IPS-20b (cell line): Measurements from ENCODE around the gene CSN1S1.

Source experiments
- H3K27ac ChIP-seq: one replicate; pipeline ENCODE4 v1.5.1; 2013; ENCODE audit warnings: low read length
- H3K27me3 ChIP-seq: 2 replicates; pipeline ENCODE4 v1.6.1; 2013; ENCODE audit warnings: mild to moderate bottlenecking, low read length, inconsistent platforms; ENCODE audit not compliant: insufficient read depth
- H3K36me3 ChIP-seq: 2 replicates; pipeline ENCODE4 v1.6.1; 2013; ENCODE audit warnings: low read depth, mild to moderate bottlenecking, inconsistent platforms, low read length, moderate library complexity; ENCODE audit not compliant: insufficient read depth
- H3K4me1 ChIP-seq: 2 replicates; pipeline ENCODE4 v1.6.1; 2013; ENCODE audit warnings: mild to moderate bottlenecking, control low read depth, inconsistent platforms, low read length, moderate library complexity; ENCODE audit not compliant: insufficient read depth
- H3K4me3 ChIP-seq: 2 replicates; pipeline ENCODE4 v1.5.1; 2013; ENCODE audit warnings: mild to moderate bottlenecking, low read length, inconsistent platforms
- H3K9ac ChIP-seq: 2 replicates; pipeline ENCODE4 v1.6.1; 2013; ENCODE audit warnings: low read depth, mild to moderate bottlenecking, inconsistent platforms, low read length, moderate library complexity
- H3K9me3 ChIP-seq: 2 replicates; pipeline ENCODE4 v1.6.1; 2013; ENCODE audit warnings: mild to moderate bottlenecking, low read depth, low read length, inconsistent platforms; ENCODE audit not compliant: insufficient read depth

Gene CSN1S1

GRCh38 chr4:69930768-69931167 lies at the start of gene CSN1S1:
TSS of gene CSN1S1 (plus strand) at chr4:69931068. CDS start at chr4:69932556, 1,488 bp downstream.
- Histone ChIP-seq H3K9me3 (no peaks in the 10 kb centered on the region), H3K27me3 (no peaks in the 10 kb centered on the region), H3K4me1 (no peaks in the 10 kb centered on the region), H3K4me3 (no peak within 1 kb of the TSS), H3K9ac (no peak within 1 kb of the TSS), H3K27ac (no peak within 1 kb of the TSS), H3K36me3 (no peaks in the 10 kb centered on the region)

DNA sequence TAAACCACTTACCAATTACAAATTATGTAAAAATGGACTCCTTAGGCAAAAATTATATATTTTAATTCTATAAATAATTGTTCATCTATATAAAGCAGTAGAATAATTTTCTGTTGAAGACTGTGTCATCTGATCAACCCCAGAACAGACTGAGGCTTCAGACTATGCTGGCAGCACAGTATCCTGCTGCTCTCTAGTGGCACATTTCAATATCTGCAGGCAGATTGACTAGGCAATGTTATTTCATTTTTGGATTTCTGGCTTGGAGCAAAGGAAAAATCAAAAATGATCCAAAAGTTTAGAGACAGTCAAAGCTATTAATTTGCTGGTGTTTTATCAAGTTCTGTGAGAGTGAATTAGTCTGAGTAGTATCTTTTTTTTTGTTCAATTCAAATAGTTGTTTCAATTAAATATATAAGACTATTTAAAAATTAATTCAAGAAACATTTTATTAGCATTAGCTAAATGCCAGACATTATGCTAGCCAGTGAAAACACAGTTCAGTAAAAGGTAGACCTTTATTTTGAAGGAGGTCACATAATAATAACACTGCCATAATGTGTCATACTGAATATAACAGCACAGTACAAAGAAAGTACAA lies 49.6 kb upstream of the CSN1S1 start:
- Histone ChIP-seq H3K36me3 (no peaks in the 10 kb centered on the region), H3K4me1 (no peaks in the 10 kb centered on the region), H3K9me3 (peaks cover 15% of the 10 kb centered on the region), H3K4me3 (no peak overlapping the region), H3K27ac (no peak overlapping the region), H3K9ac (no peak overlapping the region), H3K27me3 (no peaks in the 10 kb centered on the region)

DNA sequence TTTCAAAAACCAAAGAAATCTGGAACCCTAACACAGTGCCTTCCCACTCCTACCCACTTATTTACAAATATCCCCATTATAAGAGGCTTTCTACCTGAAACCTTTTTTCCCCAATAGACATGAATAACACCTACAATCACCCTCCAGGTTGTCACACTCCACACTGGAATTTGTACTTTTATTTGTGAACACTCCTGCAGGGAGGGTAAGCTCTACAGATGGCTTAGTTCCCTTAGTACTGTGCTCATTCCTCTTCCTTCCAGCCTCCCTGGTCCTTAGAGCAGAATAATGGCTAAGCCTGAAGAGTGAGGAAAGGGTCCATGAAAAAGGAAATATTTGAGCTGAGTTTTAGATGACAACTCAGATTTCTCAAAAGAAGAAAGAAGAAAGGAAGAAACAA lies 48.7 kb upstream of the CSN1S1 start:
- no peak overlapping the region for H3K27ac ChIP-seq
- no peaks in the 10 kb centered on the region for H3K4me1 ChIP-seq
- peaks cover 15% of the 10 kb centered on the region for H3K9me3 ChIP-seq
- H3K36me3 ChIP-seq = no peaks in the 10 kb centered on the region
- H3K4me3 ChIP-seq = no peak overlapping the region
- no peaks in the 10 kb centered on the region for H3K27me3 ChIP-seq
- H3K9ac ChIP-seq = no peak overlapping the region

GRCh38 chr4:69888336-69888735 lies 42.5 kb upstream of the CSN1S1 start:
- H3K27ac ChIP-seq = no peak overlapping the region
- no peaks in the 10 kb centered on the region for H3K27me3 ChIP-seq
- H3K9ac ChIP-seq = no peak overlapping the region
- H3K9me3 ChIP-seq = peaks cover 11% of the 10 kb centered on the region
- no peaks in the 10 kb centered on the region for H3K4me1 ChIP-seq
- H3K4me3 ChIP-seq = no peak overlapping the region
- no peaks in the 10 kb centered on the region for H3K36me3 ChIP-seq

DNA sequence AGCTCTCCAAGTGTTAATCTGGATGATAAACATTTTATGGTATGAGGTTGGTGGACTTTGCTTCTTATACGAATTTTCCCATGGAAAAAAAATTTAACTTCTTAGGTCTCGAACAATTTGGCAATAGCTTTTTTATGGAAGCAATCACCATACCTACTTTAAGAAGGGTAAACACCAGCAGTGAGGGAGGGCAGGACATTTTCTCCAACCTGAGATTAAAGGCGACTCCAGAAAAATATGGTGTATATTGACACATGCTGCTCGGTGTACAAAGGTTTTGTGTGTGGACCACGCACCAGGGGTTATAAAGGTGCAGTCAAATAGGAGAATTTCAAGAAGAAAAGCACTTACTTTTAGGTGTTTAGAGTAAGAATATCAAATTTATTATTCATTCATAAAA lies 36.7 kb upstream of the CSN1S1 start:
- Histone ChIP-seq H3K27me3 (no peaks in the 10 kb centered on the region), H3K27ac (no peak overlapping the region), H3K4me3 (no peak overlapping the region), H3K9me3 (no peaks in the 10 kb centered on the region), H3K9ac (no peak overlapping the region), H3K36me3 (no peaks in the 10 kb centered on the region), H3K4me1 (no peaks in the 10 kb centered on the region)

- Histone ChIP-seq H3K27ac (no peak overlapping the region), H3K4me1 (no peaks in the 10 kb centered on the region), H3K27me3 (no peaks in the 10 kb centered on the region), H3K4me3 (no peak overlapping the region), H3K36me3 (no peaks in the 10 kb centered on the region), H3K9me3 (no peaks in the 10 kb centered on the region), H3K9ac (no peak overlapping the region)
Observed at GRCh38 chr4:69894721-69895120, 36.1 kb upstream of the CSN1S1 start.

- no peaks in the 10 kb centered on the region for H3K9me3 ChIP-seq
- H3K4me1 ChIP-seq = no peaks in the 10 kb centered on the region
- H3K9ac ChIP-seq = no peak overlapping the region
Observed at GRCh38 chr4:69896530-69897116, 34.2 kb upstream of the CSN1S1 start.

GRCh38 chr4:69907151-69907550 lies 23.7 kb upstream of the CSN1S1 start:
- H3K36me3 ChIP-seq = no peaks in the 10 kb centered on the region
- H3K27me3 ChIP-seq = no peaks in the 10 kb centered on the region
- H3K4me1 ChIP-seq = no peaks in the 10 kb centered on the region
- H3K9me3 ChIP-seq = no peaks in the 10 kb centered on the region
- H3K4me3 ChIP-seq = no peak overlapping the region
- no peak overlapping the region for H3K27ac ChIP-seq
- H3K9ac ChIP-seq = no peak overlapping the region

More at GRCh38 chr4:69896530-69897116, 34.2 kb upstream of the CSN1S1 start:
- no peak overlapping the region for H3K4me3 ChIP-seq
- H3K36me3 ChIP-seq = no peaks in the 10 kb centered on the region
- no peaks in the 10 kb centered on the region for H3K27me3 ChIP-seq
- H3K27ac ChIP-seq = no peak overlapping the region

GRCh38 chr4:69909195-69909594 lies 21.7 kb upstream of the CSN1S1 start:
- Histone ChIP-seq H3K4me3 (no peak overlapping the region), H3K9ac (no peak overlapping the region), H3K27ac (no peak overlapping the region), H3K9me3 (no peaks in the 10 kb centered on the region), H3K27me3 (no peaks in the 10 kb centered on the region), H3K4me1 (no peaks in the 10 kb centered on the region), H3K36me3 (no peaks in the 10 kb centered on the region)

DNA sequence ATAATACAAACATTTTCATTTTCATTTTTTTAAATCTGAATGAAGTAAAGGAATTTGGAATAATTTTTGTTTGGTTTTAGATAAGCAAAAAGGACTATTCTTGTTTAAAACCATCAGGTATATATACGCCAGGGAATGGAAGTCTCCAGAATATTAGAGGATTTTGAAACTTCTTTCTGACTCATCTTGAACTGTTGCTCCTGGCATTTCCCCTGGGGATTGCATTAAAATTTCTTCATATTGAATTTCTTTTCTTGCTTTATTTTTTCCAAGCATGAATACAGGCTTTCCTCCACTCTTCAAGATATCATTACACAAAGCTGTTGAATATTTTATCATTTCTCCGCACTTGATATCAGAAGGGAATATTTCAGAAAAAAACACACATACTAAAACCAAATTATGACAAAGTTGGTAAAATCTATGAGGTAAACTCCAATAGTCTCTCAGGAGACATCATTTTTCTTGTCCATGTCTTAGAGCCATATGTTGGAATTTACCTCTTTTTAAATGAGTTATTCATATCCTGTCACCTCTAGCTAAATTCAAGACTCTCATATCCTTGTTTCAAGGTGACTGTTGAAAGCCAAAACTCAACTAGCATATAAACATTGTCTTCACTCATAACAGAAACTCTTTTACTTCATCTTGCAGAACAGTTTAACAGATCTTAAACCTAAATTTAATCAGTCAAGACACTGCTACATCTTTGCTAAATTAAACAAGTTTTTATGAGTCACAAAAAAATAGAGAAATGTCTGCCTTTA lies 20.7 kb upstream of the CSN1S1 start:
- Histone ChIP-seq H3K9me3 (no peaks in the 10 kb centered on the region), H3K27ac (no peak overlapping the region), H3K4me1 (no peaks in the 10 kb centered on the region), H3K36me3 (no peaks in the 10 kb centered on the region), H3K4me3 (no peak overlapping the region), H3K27me3 (no peaks in the 10 kb centered on the region), H3K9ac (no peak overlapping the region)

- Histone ChIP-seq H3K36me3 (no peaks in the 10 kb centered on the region), H3K4me3 (no peak overlapping the region), H3K4me1 (no peaks in the 10 kb centered on the region)
Observed at GRCh38 chr4:69920874-69921273, 10.0 kb upstream of the CSN1S1 start.

More at GRCh38 chr4:69920874-69921273, 10.0 kb upstream of the CSN1S1 start:
- no peaks in the 10 kb centered on the region for H3K9me3 ChIP-seq
- H3K27ac ChIP-seq = no peak overlapping the region
- H3K9ac ChIP-seq = no peak overlapping the region
- peaks cover 30% of the 10 kb centered on the region for H3K27me3 ChIP-seq
